SK-N-SH treated with all-trans-retinoic acid at 6 μM for 48 hours (cell line): ENCODE data around the gene PRTFDC1.

ENCODE experiments used
- ATAC-seq: fragments of 200-7000 bp; cut with Tn5 transposase; 3 replicates; pipeline ENCODE4 v1.9.1; 2020; ENCODE audit warnings: mild to moderate bottlenecking, moderate library complexity
- ARNTL ChIP-seq: fragments of 450-650 bp; formaldehyde crosslinking; IDR thresholded peaks from 2 replicates; pipeline ENCODE4 v1.5.0; 2020; ENCODE audit warnings: low read depth, mild to moderate bottlenecking, moderate library complexity, borderline replicate concordance
- BACH2 ChIP-seq: fragments of 250-450 bp; sonication (Bioruptor Pico); IDR thresholded peaks from 2 replicates; pipeline ENCODE4 v1.9.0; 2021; ENCODE audit warnings: mild to moderate bottlenecking, borderline replicate concordance
- CREB5 ChIP-seq: fragments of 250-450 bp; sonication (Bioruptor Pico); IDR thresholded peaks from 2 replicates; pipeline ENCODE4 v1.5.1; 2020; ENCODE audit warnings: low read depth, mild to moderate bottlenecking, moderate library complexity
- CSDC2 ChIP-seq: fragments of 250-450 bp; sonication (Bioruptor Pico); IDR thresholded peaks from 2 replicates; pipeline ENCODE4 v1.5.0; 2020; ENCODE audit warnings: mild to moderate bottlenecking, moderate library complexity
- GLIS3 ChIP-seq: fragments of 250-450 bp; sonication (Bioruptor Pico); IDR thresholded peaks from 2 replicates; pipeline ENCODE4 v1.5.0; 2020; ENCODE audit warnings: mild to moderate bottlenecking, moderate library complexity
- ISL1 ChIP-seq: fragments of 250-450 bp; sonication (Bioruptor Pico); IDR thresholded peaks from 2 replicates; pipeline ENCODE4 v2.1.2; 2022; ENCODE audit warnings: mild to moderate bottlenecking, moderate library complexity
- OSR1 ChIP-seq: fragments of 250-450 bp; sonication (Bioruptor Pico); IDR thresholded peaks from 2 replicates; pipeline ENCODE4 v1.8.0; 2022; ENCODE audit warnings: moderate library complexity, mild to moderate bottlenecking, inconsistent platforms
- PPARA ChIP-seq: fragments of 250-450 bp; sonication (Bioruptor Pico); IDR thresholded peaks from 2 replicates; pipeline ENCODE4 v1.5.0; 2020; ENCODE audit warnings: mild to moderate bottlenecking, borderline replicate concordance
- RARB ChIP-seq: fragments of 250-450 bp; sonication (Bioruptor Pico); IDR thresholded peaks from 2 replicates; pipeline ENCODE4 v1.8.0; 2021; ENCODE audit warnings: mild to moderate bottlenecking, moderate library complexity
- SNAI2 ChIP-seq: fragments of 250-450 bp; sonication (Bioruptor Pico); IDR thresholded peaks from 2 replicates; pipeline ENCODE4 v1.5.0; 2020; ENCODE audit warnings: mild to moderate bottlenecking, moderate library complexity
- TCF4 ChIP-seq: fragments of 250-450 bp; sonication (Bioruptor Pico); IDR thresholded peaks from 2 replicates; pipeline ENCODE4 v1.8.0; 2021; ENCODE audit warnings: mild to moderate bottlenecking, moderate library complexity, borderline replicate concordance
- TOX ChIP-seq: fragments of 250-450 bp; sonication (Bioruptor Pico); IDR thresholded peaks from 2 replicates; pipeline ENCODE4 v1.8.0; 2021; ENCODE audit warnings: mild to moderate bottlenecking, moderate library complexity, borderline replicate concordance
- ZC3H10 ChIP-seq: fragments of 250-450 bp; sonication (Bioruptor Pico); IDR thresholded peaks from 2 replicates; pipeline ENCODE4 v1.5.1; 2021; ENCODE audit warnings: mild to moderate bottlenecking, moderate library complexity
- ZFP3 ChIP-seq: fragments of 250-450 bp; sonication (Bioruptor Pico); IDR thresholded peaks from 2 replicates; pipeline ENCODE4 v1.5.0; 2020; ENCODE audit warnings: mild to moderate bottlenecking, moderate library complexity
- ZFP30 ChIP-seq: fragments of 450-650 bp; formaldehyde crosslinking; IDR thresholded peaks from 2 replicates; pipeline ENCODE4 v1.5.0; 2022; ENCODE audit warnings: mild to moderate bottlenecking, moderate library complexity
- ZNF565 ChIP-seq: fragments of 450-650 bp; formaldehyde crosslinking; conservative IDR thresholded peaks from 2 replicates; pipeline ENCODE4 v1.5.0; 2020; ENCODE audit warnings: low read depth, mild to moderate bottlenecking, moderate library complexity
- ZNF70 ChIP-seq: fragments of 450-650 bp; formaldehyde crosslinking; IDR thresholded peaks from 2 replicates; pipeline ENCODE4 v1.5.0; 2020; ENCODE audit warnings: mild to moderate bottlenecking, moderate library complexity
- ZNF8 ChIP-seq: fragments of 450-650 bp; formaldehyde crosslinking; IDR thresholded peaks from 2 replicates; pipeline ENCODE4 v1.5.0; 2020; ENCODE audit warnings: mild to moderate bottlenecking, moderate library complexity
- TF ChIP-seq, protein P1 (sequence below): fragments of 250-450 bp; sonication (Bioruptor Pico); IDR thresholded peaks from 2 replicates; pipeline ENCODE4 v1.8.0; 2021; ENCODE audit warnings: low read depth, mild to moderate bottlenecking, moderate library complexity, borderline replicate concordance
- TF ChIP-seq, protein P2 (sequence below): fragments of 250-450 bp; sonication (Bioruptor Pico); IDR thresholded peaks from 2 replicates; pipeline ENCODE4 v1.5.1; 2021; ENCODE audit warnings: mild to moderate bottlenecking, moderate library complexity
- TF ChIP-seq, protein P3 (sequence below): fragments of 250-450 bp; sonication (Bioruptor Pico); IDR thresholded peaks from 2 replicates; pipeline ENCODE4 v1.8.0; 2020; ENCODE audit warnings: mild to moderate bottlenecking, moderate library complexity, borderline replicate concordance
- TF ChIP-seq, protein P4 (sequence below): fragments of 250-450 bp; sonication (Bioruptor Pico); IDR thresholded peaks from 2 replicates; pipeline ENCODE4 v1.5.0; 2020; ENCODE audit warnings: mild to moderate bottlenecking, moderate library complexity

PRTFDC1 gene

DNA sequence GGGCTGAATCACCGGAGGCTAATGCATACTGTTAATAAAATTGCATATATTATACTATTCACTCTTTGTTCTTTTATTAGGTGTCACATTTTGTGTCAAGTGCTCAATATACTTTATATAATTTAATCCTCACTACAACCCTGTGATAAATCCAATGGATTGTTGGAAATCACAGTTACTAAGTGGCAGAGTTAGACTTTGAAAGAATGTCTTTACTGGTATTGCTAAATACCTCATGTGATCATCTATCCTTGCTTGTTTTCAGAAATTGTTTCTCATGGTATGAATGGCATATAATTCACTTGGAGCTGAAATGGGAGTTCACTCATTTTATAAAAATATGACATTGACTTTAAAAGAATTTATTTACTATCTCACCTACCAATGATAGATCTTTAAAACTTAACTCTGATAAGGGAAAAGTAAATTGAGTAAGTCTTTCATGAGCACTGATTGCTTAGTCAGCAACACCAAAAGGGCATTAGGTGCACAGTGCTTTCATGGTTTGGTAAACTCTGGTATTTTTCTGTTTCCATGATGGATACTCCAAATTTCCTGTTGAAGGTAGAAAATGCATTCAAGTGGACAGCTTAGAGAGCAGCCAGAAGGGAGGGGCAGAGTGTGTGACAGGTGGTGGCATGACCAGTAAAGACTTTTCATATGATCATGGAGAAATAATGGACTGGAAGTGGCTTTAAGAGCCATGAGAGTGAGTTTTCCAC lies 41.0 kb upstream of the PRTFDC1 start:
- no peak for ATAC-seq
- TF ChIP-seq ISL1 (CRISPR knock-in tag), result no peak
- TF ChIP-seq PPARA (CRISPR knock-in tag), result no peak
- TF ChIP-seq ZC3H10 (CRISPR knock-in tag), result no peak
- TF ChIP-seq BACH2 (CRISPR knock-in tag), result no peak
- no peak for TF ChIP-seq GLIS3 (CRISPR knock-in tag)
- no peak for TF ChIP-seq SNAI2 (CRISPR knock-in tag)
- no peak for TF ChIP-seq OSR1
- no peak for TF ChIP-seq TOX
- TF ChIP-seq, protein P1, sequence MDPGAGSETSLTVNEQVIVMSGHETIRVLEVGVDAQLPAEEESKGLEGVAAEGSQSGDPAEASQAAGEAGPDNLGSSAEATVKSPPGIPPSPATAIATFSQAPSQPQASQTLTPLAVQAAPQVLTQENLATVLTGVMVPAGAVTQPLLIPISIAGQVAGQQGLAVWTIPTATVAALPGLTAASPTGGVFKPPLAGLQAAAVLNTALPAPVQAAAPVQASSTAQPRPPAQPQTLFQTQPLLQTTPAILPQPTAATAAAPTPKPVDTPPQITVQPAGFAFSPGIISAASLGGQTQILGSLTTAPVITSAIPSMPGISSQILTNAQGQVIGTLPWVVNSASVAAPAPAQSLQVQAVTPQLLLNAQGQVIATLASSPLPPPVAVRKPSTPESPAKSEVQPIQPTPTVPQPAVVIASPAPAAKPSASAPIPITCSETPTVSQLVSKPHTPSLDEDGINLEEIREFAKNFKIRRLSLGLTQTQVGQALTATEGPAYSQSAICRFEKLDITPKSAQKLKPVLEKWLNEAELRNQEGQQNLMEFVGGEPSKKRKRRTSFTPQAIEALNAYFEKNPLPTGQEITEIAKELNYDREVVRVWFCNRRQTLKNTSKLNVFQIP (CRISPR knock-in tag), result no peak
- TF ChIP-seq, protein P2, sequence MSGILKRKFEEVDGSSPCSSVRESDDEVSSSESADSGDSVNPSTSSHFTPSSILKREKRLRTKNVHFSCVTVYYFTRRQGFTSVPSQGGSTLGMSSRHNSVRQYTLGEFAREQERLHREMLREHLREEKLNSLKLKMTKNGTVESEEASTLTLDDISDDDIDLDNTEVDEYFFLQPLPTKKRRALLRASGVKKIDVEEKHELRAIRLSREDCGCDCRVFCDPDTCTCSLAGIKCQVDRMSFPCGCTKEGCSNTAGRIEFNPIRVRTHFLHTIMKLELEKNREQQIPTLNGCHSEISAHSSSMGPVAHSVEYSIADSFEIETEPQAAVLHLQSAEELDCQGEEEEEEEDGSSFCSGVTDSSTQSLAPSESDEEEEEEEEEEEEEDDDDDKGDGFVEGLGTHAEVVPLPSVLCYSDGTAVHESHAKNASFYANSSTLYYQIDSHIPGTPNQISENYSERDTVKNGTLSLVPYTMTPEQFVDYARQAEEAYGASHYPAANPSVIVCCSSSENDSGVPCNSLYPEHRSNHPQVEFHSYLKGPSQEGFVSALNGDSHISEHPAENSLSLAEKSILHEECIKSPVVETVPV (CRISPR knock-in tag), result no peak
- TF ChIP-seq, protein P3, sequence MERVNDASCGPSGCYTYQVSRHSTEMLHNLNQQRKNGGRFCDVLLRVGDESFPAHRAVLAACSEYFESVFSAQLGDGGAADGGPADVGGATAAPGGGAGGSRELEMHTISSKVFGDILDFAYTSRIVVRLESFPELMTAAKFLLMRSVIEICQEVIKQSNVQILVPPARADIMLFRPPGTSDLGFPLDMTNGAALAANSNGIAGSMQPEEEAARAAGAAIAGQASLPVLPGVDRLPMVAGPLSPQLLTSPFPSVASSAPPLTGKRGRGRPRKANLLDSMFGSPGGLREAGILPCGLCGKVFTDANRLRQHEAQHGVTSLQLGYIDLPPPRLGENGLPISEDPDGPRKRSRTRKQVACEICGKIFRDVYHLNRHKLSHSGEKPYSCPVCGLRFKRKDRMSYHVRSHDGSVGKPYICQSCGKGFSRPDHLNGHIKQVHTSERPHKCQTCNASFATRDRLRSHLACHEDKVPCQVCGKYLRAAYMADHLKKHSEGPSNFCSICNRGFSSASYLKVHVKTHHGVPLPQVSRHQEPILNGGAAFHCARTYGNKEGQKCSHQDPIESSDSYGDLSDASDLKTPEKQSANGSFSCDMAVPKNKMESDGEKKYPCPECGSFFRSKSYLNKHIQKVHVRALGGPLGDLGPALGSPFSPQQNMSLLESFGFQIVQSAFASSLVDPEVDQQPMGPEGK, result no peak
- TF ChIP-seq RARB (CRISPR knock-in tag), result no peak
- no peak for TF ChIP-seq ZFP30 (CRISPR knock-in tag)
- TF ChIP-seq CREB5 (CRISPR knock-in tag), result no peak
- TF ChIP-seq TCF4 (CRISPR knock-in tag), result no peak
- TF ChIP-seq ZNF565 (CRISPR knock-in tag), result no peak

DNA sequence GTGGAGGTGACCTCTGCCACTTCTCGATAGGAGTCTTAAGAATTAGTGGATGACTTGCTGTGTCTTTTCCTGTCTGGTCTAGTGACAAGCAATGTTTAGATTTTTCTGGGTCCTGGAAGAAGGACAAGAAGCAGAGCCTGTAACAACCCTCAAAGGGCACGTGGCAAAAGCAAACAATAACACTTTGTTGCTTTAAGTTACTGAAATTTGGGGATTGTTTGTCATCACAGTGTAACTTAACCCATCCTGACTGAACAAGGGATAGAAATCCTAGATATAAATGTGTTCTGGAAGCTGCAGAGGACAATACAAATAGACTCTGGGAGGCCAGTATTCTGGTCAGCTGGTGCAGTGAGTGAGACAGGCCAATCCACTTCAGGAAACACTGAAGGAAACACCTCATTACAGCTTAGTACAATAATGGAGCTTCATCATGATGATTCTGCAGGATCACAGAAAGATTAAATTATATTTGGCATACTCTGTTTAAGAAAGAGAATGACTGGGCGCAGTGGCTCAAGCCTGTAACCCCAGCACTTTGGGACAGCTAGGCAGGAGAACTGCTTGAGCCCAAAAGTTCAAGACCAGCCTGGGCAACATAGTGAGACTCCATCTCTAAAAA lies 40.2 kb upstream of the PRTFDC1 start:
- ATAC-seq, result no peak
- no peak for TF ChIP-seq GLIS3 (CRISPR knock-in tag)
- TF ChIP-seq ZNF70 (CRISPR knock-in tag), result no peak
- TF ChIP-seq ARNTL (CRISPR knock-in tag), result no peak

GRCh38 chr10:24991298-24991697 lies 38.9 kb upstream of the PRTFDC1 start:
- TF ChIP-seq, protein P4, sequence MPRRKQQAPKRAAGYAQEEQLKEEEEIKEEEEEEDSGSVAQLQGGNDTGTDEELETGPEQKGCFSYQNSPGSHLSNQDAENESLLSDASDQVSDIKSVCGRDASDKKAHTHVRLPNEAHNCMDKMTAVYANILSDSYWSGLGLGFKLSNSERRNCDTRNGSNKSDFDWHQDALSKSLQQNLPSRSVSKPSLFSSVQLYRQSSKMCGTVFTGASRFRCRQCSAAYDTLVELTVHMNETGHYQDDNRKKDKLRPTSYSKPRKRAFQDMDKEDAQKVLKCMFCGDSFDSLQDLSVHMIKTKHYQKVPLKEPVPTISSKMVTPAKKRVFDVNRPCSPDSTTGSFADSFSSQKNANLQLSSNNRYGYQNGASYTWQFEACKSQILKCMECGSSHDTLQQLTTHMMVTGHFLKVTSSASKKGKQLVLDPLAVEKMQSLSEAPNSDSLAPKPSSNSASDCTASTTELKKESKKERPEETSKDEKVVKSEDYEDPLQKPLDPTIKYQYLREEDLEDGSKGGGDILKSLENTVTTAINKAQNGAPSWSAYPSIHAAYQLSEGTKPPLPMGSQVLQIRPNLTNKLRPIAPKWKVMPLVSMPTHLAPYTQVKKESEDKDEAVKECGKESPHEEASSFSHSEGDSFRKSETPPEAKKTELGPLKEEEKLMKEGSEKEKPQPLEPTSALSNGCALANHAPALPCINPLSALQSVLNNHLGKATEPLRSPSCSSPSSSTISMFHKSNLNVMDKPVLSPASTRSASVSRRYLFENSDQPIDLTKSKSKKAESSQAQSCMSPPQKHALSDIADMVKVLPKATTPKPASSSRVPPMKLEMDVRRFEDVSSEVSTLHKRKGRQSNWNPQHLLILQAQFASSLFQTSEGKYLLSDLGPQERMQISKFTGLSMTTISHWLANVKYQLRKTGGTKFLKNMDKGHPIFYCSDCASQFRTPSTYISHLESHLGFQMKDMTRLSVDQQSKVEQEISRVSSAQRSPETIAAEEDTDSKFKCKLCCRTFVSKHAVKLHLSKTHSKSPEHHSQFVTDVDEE (CRISPR knock-in tag), result no peak
- TF ChIP-seq CSDC2 (CRISPR knock-in tag), result no peak
- no peak for TF ChIP-seq BACH2 (CRISPR knock-in tag)
- no peak for TF ChIP-seq CREB5 (CRISPR knock-in tag)
- TF ChIP-seq TCF4 (CRISPR knock-in tag), result no peak
- TF ChIP-seq, protein P3, result no peak
- TF ChIP-seq PPARA (CRISPR knock-in tag), result no peak
- no peak for TF ChIP-seq ZNF8 (CRISPR knock-in tag)
- no peak for TF ChIP-seq ZFP3 (CRISPR knock-in tag)
- TF ChIP-seq ARNTL (CRISPR knock-in tag), result no peak
- TF ChIP-seq OSR1, result no peak
- ATAC-seq, result no peak
